Measurements from ENCODE around the gene GPRC5C. TPM values are rescaled to one million over a fixed set of nuclear protein-coding genes. Genes with fewer than 3 reads are reported as not detected.
A peak's percentile ranks its signal among the peaks of the same experiment; 100 is the strongest.

The GPRC5C gene
- total RNA-seq, 2 experiments from 2014 or later = 1.2 to 2.0 TPM

- no peak overlapping the region for H3K27ac Mint-ChIP-seq
- intact Hi-C loops (cut with micrococcal nuclease) = no loop called here
- peak; percentile 36 for ATAC-seq
- no peak for TF ChIP-seq CTCF (IDR thresholded peaks at IDR 0.05)
- peaks cover 13% of the 10 kb centered on the region for H3K4me1 Mint-ChIP-seq (ENCODE audit: low read depth)
- POLR2A ChIA-PET = no interaction called here
- no peaks in the 10 kb centered on the region for H3K36me3 Mint-ChIP-seq (ENCODE audit: low read depth)
- H3K9me3 Mint-ChIP-seq = no peaks in the 10 kb centered on the region
- peak overlapping the region; percentile 41 for H3K4me3 Mint-ChIP-seq
- H3K27me3 Mint-ChIP-seq = peaks cover 36% of the 10 kb centered on the region
- peak; percentile 51 for DNase-seq
- CTCF ChIA-PET = interaction anchor here (1.3 to 1.5 kb wide), 2 partner anchors 52 to 62 kb away, joined by 3 to 4 read pairs; no protein-coding TSS in a partner anchor
Observed at GRCh38 chr17:74430706-74431567, 951 bp upstream of the GPRC5C start.

GRCh38 chr17:74432424-74432690 lies 469 bp downstream of the GPRC5C start:
- Mint-ChIP-seq H3K36me3 (ENCODE audit: low read depth) (peaks cover 1% of the 10 kb centered on the region), H3K4me3 (no peak overlapping the region), H3K4me1 (ENCODE audit: low read depth) (peaks cover 13% of the 10 kb centered on the region), H3K27me3 (peaks cover 38% of the 10 kb centered on the region), H3K27ac (no peak overlapping the region), H3K9me3 (peaks cover 2% of the 10 kb centered on the region)
- intact Hi-C loops (cut with micrococcal nuclease) = no loop called here
- no peak for DNase-seq
- POLR2A ChIA-PET = no interaction called here
- CTCF ChIA-PET = no interaction called here
- no peak for ATAC-seq
- TF ChIP-seq CTCF (IDR thresholded peaks at IDR 0.05) = no peak

GRCh38 chr17:74432766-74433391 lies 991 bp downstream of the GPRC5C start:
- H3K4me3 Mint-ChIP-seq = peak overlapping the region; percentile 17
- no peak overlapping the region for H3K27ac Mint-ChIP-seq
- ATAC-seq (no peak), DNase-seq (no peak)
- TF ChIP-seq CTCF (IDR thresholded peaks at IDR 0.05) = no peak
- intact Hi-C loops (cut with micrococcal nuclease) = no loop called here
- H3K9me3 Mint-ChIP-seq = peaks cover 2% of the 10 kb centered on the region
- ChIA-PET CTCF (interaction anchor here (1.6 kb wide), 1 partner anchor 25 kb away, joined by 5 read pairs; no protein-coding TSS in a partner anchor), POLR2A (no interaction called here)
- peaks cover 13% of the 10 kb centered on the region for H3K4me1 Mint-ChIP-seq (ENCODE audit: low read depth)
- peaks cover 1% of the 10 kb centered on the region for H3K36me3 Mint-ChIP-seq (ENCODE audit: low read depth)
- peaks cover 38% of the 10 kb centered on the region for H3K27me3 Mint-ChIP-seq

- TF ChIP-seq CTCF (IDR thresholded peaks at IDR 0.05) = no peak
- peaks cover 38% of the 10 kb centered on the region for H3K27me3 Mint-ChIP-seq
- H3K27ac Mint-ChIP-seq = no peak overlapping the region
- peaks cover 13% of the 10 kb centered on the region for H3K4me1 Mint-ChIP-seq (ENCODE audit: low read depth)
- ChIA-PET POLR2A (interaction anchor here (0.6 kb wide), 1 partner anchor 56 kb away, joined by 3 read pairs; no protein-coding TSS in a partner anchor), CTCF (interaction anchor here (1.0 to 1.6 kb wide), 3 partner anchors 24 to 66 kb away, joined by 3 to 5 read pairs (median 3); no protein-coding TSS in a partner anchor)
- no peak for ATAC-seq
- DNase-seq = no peak
- H3K4me3 Mint-ChIP-seq = no peak overlapping the region
- peaks cover 4% of the 10 kb centered on the region for H3K9me3 Mint-ChIP-seq
- intact Hi-C loops (cut with micrococcal nuclease) = no loop called here
- peaks cover 1% of the 10 kb centered on the region for H3K36me3 Mint-ChIP-seq (ENCODE audit: low read depth)
Observed at GRCh38 chr17:74433421-74434121, 1.7 kb downstream of the GPRC5C start.
